ENCODE measurements around the gene FCRL5. TPM values are rescaled to one million over a fixed set of nuclear protein-coding genes. Genes with fewer than 3 reads are reported as not detected.

FCRL5 gene
- total RNA-seq, 1 donor from 2014 or later: not detected

DNA sequence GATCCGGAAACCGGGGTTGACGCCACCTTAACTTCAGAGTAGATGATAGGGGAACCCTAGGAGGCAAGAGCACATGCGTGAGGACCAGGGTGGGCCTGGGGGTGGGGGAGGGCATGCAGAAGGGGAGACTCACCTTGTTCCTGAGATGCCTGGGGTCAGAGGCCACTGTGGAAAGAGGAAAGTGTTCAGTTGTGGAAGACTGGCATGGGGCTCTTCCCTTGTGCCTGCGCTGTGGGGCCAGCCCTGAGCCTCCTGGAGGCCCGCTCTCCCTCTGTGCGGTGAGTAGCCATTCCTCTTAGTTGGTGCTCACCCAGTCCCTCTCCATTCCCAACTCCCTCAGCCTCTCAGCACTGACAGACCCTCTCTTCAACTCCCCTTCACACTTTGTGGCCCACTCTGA is 36.6 kb downstream of the FCRL5 start:
- no peaks in the 10 kb centered on the region for H3K4me1 Mint-ChIP-seq (ENCODE audit: low read depth)
- TF ChIP-seq, protein P1, sequence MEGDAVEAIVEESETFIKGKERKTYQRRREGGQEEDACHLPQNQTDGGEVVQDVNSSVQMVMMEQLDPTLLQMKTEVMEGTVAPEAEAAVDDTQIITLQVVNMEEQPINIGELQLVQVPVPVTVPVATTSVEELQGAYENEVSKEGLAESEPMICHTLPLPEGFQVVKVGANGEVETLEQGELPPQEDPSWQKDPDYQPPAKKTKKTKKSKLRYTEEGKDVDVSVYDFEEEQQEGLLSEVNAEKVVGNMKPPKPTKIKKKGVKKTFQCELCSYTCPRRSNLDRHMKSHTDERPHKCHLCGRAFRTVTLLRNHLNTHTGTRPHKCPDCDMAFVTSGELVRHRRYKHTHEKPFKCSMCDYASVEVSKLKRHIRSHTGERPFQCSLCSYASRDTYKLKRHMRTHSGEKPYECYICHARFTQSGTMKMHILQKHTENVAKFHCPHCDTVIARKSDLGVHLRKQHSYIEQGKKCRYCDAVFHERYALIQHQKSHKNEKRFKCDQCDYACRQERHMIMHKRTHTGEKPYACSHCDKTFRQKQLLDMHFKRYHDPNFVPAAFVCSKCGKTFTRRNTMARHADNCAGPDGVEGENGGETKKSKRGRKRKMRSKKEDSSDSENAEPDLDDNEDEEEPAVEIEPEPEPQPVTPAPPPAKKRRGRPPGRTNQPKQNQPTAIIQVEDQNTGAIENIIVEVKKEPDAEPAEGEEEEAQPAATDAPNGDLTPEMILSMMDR (IDR thresholded peaks at IDR 0.05): no peak
- DNase-seq (ENCODE audit: low spot score): no peak
- H3K4me3 Mint-ChIP-seq (ENCODE audit: unreplicated experiment): no peak overlapping the region
- H3K27ac Mint-ChIP-seq (ENCODE audit: unreplicated experiment): no peak overlapping the region
- peaks cover 7% of the 10 kb centered on the region for H3K27me3 Mint-ChIP-seq (ENCODE audit: low read depth)
- no peaks in the 10 kb centered on the region for H3K36me3 Mint-ChIP-seq (ENCODE audit: low read depth)
- H3K9me3 Mint-ChIP-seq (ENCODE audit: low read depth): no peaks in the 10 kb centered on the region

DNA sequence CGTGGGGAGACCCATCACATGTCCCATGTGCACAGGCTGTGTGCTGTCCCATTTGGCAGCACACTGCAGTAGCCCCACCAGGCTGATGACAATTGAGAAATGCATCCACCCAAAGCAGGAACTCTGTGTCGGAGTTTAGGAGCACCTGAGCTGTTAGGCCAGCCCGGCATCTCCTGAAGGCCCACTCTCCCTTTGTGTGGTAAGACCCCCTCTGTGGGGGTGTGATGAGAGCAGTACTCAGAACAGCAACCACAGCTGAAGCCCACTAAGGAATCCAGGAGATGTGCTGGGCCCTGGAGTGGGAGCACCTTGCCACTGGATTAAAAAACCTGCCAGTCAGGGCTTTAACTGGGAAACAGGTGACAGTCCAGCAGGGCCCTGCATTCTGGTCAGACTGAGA is 37.2 kb downstream of the FCRL5 start:
- H3K27me3 Mint-ChIP-seq (ENCODE audit: low read depth): peaks cover 6% of the 10 kb centered on the region
- no peak for DNase-seq (ENCODE audit: low spot score)
- no peak overlapping the region for H3K4me3 Mint-ChIP-seq (ENCODE audit: unreplicated experiment)
- TF ChIP-seq, protein P1 (IDR thresholded peaks at IDR 0.05): no peak
- H3K9me3 Mint-ChIP-seq (ENCODE audit: low read depth): no peaks in the 10 kb centered on the region
- H3K4me1 Mint-ChIP-seq (ENCODE audit: low read depth): no peaks in the 10 kb centered on the region
- H3K27ac Mint-ChIP-seq (ENCODE audit: unreplicated experiment): no peak overlapping the region
- no peaks in the 10 kb centered on the region for H3K36me3 Mint-ChIP-seq (ENCODE audit: low read depth)

DNA sequence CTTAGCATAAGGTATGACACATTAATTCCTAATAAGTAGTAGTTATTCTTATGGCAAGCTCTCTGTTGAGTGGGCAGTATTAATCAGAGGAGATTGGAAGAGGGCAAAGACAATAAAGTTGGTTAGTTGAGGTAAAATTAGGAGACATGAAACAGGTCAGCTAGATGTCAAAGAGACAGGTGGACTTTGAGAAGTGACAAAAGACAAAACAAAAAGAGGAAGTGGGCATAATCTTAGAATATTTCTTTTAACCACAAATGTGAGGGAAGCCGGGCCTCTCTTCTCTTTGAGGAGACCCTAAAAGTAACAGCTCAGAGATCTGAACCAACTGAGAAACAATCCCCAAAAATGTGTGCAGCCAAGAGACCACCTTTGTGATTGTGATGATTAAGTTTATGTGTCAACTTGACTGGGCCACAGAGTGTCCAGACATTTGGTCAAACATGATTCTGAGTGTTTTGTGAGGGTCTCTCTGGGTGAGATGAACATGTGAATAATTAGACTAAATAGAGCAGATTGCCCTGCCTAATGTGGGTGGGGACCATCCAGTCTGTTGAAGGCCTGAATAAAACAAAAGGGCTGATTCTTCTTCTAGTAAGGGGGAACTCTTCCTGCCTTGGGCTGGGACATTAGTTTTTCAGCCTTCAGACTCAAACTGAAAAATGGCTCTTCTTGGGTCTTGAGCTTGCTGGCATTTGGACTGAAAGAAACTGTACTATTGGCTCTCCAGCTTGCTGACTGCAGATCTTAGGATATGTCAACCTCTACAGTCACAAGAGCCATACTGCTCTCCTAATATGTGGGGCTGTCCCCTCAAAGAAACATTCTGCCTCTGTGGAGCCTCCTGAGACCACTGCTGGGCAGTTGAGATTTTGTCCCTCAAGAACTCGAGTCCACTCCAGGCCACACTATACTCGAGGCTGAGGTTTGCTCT is 40.0 kb downstream of the FCRL5 start:
- Mint-ChIP-seq H3K9me3 (ENCODE audit: low read depth) (no peaks in the 10 kb centered on the region), H3K27ac (ENCODE audit: unreplicated experiment) (no peak overlapping the region), H3K36me3 (ENCODE audit: low read depth) (no peaks in the 10 kb centered on the region), H3K27me3 (ENCODE audit: low read depth) (peaks cover 20% of the 10 kb centered on the region), H3K4me3 (ENCODE audit: unreplicated experiment) (no peak overlapping the region), H3K4me1 (ENCODE audit: low read depth) (no peaks in the 10 kb centered on the region)
- TF ChIP-seq, protein P1 (IDR thresholded peaks at IDR 0.05): no peak
- DNase-seq (ENCODE audit: low spot score): no peak

DNA sequence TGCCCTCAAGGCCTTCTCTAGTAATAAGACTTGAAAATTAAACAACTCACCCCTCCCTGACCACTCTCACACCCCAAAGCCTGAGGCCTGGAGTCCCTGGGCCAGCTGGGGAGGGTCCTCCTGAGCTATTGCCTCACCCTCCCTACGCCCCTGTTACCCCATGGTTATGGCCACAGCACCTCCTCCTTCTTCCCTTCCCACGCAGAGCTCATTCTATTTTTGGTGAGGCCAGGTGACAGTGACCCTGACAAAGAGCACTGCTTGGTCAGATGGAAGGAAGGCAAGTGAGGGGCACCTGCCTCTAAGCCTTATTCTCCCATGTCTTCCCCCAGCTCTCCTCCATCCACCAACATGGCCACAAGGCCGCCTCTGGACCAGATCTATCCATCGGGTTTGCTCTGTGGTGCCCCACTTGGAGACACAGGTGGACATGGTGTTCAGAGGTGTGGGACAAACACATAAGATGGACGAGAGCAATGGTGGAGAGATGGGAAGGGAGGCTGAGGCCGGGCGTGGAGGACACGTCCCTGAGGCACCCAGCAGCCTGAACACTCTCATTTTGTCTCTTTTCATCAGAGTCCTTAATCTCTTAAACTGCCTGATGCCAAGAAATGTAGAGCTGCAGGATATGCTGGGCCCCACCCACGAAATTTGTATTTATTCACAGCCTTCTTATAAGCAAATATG is 42.6 kb downstream of the FCRL5 start:
- Mint-ChIP-seq H3K4me1 (ENCODE audit: low read depth) (no peaks in the 10 kb centered on the region), H3K27ac (ENCODE audit: unreplicated experiment) (no peak overlapping the region), H3K4me3 (ENCODE audit: unreplicated experiment) (no peak overlapping the region), H3K27me3 (ENCODE audit: low read depth) (peaks cover 30% of the 10 kb centered on the region), H3K9me3 (ENCODE audit: low read depth) (no peaks in the 10 kb centered on the region), H3K36me3 (ENCODE audit: low read depth) (no peaks in the 10 kb centered on the region)
- TF ChIP-seq, protein P1 (IDR thresholded peaks at IDR 0.05): no peak
- DNase-seq (ENCODE audit: low spot score): no peak

DNA sequence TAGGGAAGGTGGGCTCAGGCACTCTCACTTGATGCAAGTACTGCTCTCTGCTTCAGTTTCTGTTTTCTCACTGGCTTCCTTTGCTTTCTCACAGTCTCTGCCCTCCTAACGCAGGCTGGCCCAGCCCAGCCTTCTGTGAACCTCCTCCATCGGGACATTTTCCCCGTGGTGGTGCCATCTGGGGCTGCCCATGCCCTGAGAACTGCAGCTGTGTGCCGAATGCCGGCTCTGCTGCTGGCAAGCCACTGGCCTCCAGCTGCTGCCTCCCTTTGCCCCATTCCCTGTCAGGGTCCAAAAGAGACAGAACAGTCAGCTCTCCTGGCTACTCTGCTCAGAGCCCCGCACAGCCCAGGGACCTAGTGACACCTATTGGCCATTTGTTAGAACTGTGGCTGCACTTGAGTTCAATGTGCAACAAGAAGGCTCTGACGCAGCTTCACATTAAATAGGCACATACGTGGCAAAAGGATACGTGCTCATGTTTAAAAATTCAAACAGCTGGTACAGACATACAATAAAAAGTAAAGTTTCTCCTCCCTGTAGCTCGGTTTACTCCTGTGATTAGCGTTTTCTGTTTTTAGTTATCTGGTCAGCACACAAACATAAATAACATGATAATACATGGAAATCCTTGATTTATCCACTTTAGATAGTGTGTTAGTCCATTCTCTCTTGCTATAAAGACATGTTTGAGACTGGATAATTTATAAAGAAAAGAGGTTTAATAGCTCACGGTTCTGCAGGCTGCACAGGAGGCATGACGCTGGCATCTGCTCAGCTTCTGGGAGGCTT is 46.6 kb downstream of the FCRL5 start:
- H3K27ac Mint-ChIP-seq (ENCODE audit: unreplicated experiment): no peak overlapping the region
- peaks cover 41% of the 10 kb centered on the region for H3K27me3 Mint-ChIP-seq (ENCODE audit: low read depth)
- no peak for DNase-seq (ENCODE audit: low spot score)
- TF ChIP-seq, protein P1 (IDR thresholded peaks at IDR 0.05): peak; percentile 80
- no peaks in the 10 kb centered on the region for H3K9me3 Mint-ChIP-seq (ENCODE audit: low read depth)
- no peaks in the 10 kb centered on the region for H3K4me1 Mint-ChIP-seq (ENCODE audit: low read depth)
- no peaks in the 10 kb centered on the region for H3K36me3 Mint-ChIP-seq (ENCODE audit: low read depth)
- H3K4me3 Mint-ChIP-seq (ENCODE audit: unreplicated experiment): no peak overlapping the region

Data from chondrocyte (in vitro differentiated cells).